Activated naive CD8-positive, alpha-beta T cell (primary cell): ENCODE data around the gene OR10G3.
"Not testable (repeated sequence)": the region's sequence is repeated elsewhere in the genome, so short reads cannot be mapped to it uniquely, and the experiment has no call there.

Experiments
- H3K27ac Mint-ChIP-seq: one replicate; pipeline ENCODE4 v1.8.0; 2021; ENCODE audit warnings: mixed read lengths
- H3K27me3 Mint-ChIP-seq: one replicate; pipeline ENCODE4 v1.8.0; 2021; ENCODE audit warnings: mixed read lengths
- H3K36me3 Mint-ChIP-seq: one replicate; pipeline ENCODE4 v1.8.0; 2021; ENCODE audit warnings: mixed read lengths
- H3K4me1 Mint-ChIP-seq: one replicate; pipeline ENCODE4 v1.8.0; 2021; ENCODE audit warnings: low read depth, mixed read lengths
- H3K4me3 Mint-ChIP-seq: one replicate; pipeline ENCODE4 v1.8.0; 2021; ENCODE audit warnings: mild to moderate bottlenecking, mixed read lengths
- H3K9me3 Mint-ChIP-seq: one replicate; pipeline ENCODE4 v1.8.0; 2021; ENCODE audit warnings: low read depth, mixed read lengths

Gene OR10G3, protein sequence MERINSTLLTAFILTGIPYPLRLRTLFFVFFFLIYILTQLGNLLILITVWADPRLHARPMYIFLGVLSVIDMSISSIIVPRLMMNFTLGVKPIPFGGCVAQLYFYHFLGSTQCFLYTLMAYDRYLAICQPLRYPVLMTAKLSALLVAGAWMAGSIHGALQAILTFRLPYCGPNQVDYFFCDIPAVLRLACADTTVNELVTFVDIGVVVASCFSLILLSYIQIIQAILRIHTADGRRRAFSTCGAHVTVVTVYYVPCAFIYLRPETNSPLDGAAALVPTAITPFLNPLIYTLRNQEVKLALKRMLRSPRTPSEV

GRCh38 chr14:21579976-21580375, at the start of gene OR10G3:
Gene OR10G3 (minus strand): TSS chr14:21580076. CDS start chr14:21570744, 9,332 bp downstream.
- H3K4me1 Mint-ChIP-seq: no peaks in the 10 kb centered on the region
- H3K4me3 Mint-ChIP-seq: no peak within 1 kb of the TSS
- H3K27me3 Mint-ChIP-seq: peaks cover 3% of the 10 kb centered on the region
- H3K9me3 Mint-ChIP-seq: no peaks in the 10 kb centered on the region
- no peak within 1 kb of the TSS for H3K27ac Mint-ChIP-seq
- no peaks in the 10 kb centered on the region for H3K36me3 Mint-ChIP-seq

DNA sequence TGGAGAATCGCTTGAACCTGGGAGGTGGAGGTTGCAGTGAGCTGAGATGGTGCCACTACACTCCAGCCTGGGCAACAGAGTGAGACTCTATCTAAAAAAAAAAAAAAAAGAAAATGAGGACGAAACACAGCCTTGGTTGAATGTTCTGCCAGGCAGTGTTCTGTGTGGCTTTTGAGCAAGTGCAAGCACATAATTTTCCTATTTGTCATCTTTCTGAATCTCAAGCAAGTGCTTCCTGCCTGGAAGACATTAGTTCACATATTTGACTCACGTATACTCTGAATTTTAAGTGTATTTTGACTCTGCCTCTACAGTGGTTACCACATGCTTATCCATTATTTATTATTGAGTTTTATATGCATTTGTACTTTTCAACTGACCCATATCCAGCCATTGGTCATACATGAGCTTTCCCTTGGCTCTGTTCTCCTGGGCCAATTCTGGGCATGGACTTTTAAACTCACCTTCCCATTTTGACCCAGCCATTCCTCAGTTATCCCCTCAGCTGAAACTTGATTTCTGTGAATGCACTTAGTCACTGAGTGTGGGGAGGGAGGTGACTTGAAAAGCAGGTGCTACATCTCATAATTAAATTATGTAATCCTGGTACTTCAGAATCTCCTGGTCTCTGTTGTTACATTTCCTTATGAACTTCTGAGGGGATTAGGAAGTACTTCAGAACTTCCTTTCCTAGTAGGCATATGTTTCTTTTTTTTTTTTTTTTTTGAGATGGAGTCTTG, 46.8 kb upstream of the OR10G3 start:
- H3K27ac Mint-ChIP-seq: no peak overlapping the region
- H3K9me3 Mint-ChIP-seq: no peaks in the 10 kb centered on the region
- no peak overlapping the region for H3K4me3 Mint-ChIP-seq
- peaks cover 3% of the 10 kb centered on the region for H3K27me3 Mint-ChIP-seq
- no peaks in the 10 kb centered on the region for H3K4me1 Mint-ChIP-seq
- peaks cover 2% of the 10 kb centered on the region for H3K36me3 Mint-ChIP-seq

DNA sequence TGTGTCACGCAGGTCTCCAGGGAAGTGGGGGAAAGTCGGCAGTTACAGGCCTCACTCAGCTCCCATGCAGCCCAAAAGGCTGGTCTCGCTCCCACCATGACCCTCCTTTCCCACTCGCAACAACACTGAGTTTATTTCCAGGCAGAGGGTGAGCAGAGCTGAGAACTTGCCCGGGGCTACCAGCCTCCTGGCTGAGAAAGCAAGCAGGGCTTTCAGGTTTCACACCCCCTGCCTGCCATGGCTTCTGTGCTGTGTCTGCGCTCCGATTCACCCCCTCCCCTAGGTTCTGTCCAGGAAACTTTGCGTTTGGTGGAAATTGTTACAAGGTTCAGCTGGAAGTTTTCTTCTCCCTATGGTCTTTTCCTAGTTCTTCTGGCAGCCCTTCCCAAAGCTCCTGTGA, 37.7 kb upstream of the OR10G3 start:
- H3K27me3 Mint-ChIP-seq: peaks cover 6% of the 10 kb centered on the region
- H3K4me1 Mint-ChIP-seq: no peaks in the 10 kb centered on the region
- H3K36me3 Mint-ChIP-seq: no peaks in the 10 kb centered on the region
- H3K4me3 Mint-ChIP-seq: no peak overlapping the region
- no peak overlapping the region for H3K27ac Mint-ChIP-seq
- H3K9me3 Mint-ChIP-seq: no peaks in the 10 kb centered on the region

DNA sequence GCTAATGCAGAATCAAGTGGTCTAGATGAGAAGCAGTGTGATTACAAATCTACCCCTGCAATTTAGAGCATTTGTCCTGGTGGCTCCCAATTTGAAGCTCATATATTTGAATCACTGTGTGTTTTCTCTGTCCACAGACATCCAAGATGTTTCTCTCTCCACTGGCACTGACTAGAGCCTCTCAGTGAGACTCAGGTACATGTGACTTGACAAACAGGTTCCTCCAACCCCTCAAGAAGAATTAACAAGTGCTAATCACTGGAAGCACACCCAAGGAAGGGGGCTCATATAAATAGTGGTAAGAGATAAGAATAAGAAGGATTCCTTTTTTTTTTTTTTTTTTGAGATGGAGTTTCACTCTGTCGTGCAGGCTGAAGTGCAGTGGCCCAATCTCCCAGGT, 34.4 kb upstream of the OR10G3 start:
- H3K4me1 Mint-ChIP-seq: no peaks in the 10 kb centered on the region
- peak overlapping the region; percentile 3 for H3K27ac Mint-ChIP-seq
- no peak overlapping the region for H3K4me3 Mint-ChIP-seq
- H3K36me3 Mint-ChIP-seq: no peaks in the 10 kb centered on the region
- peaks cover 3% of the 10 kb centered on the region for H3K27me3 Mint-ChIP-seq
- H3K9me3 Mint-ChIP-seq: no peaks in the 10 kb centered on the region

DNA sequence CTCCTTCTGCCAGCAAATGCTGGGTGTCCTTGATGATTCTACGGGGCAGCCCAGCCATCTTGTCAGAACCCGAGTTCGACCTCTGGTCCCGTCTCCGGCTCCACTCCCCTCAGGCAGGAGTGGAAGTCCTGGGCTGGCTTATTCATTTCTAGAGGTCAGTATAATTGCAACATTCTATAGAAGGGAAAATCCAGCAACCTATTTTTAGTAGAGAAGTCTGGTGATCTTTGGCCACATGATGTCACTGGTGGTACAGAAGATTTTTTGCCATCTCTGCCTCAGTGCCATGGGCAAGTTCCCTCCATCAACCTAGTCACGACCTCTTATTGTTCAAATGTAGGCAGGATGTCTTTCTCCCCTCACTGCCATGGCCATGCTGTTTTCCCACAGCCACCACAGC, 32.4 kb upstream of the OR10G3 start:
- no peaks in the 10 kb centered on the region for H3K36me3 Mint-ChIP-seq
- H3K27me3 Mint-ChIP-seq: peaks cover 1% of the 10 kb centered on the region
- H3K4me1 Mint-ChIP-seq: no peaks in the 10 kb centered on the region
- no peak overlapping the region for H3K27ac Mint-ChIP-seq
- H3K9me3 Mint-ChIP-seq: no peaks in the 10 kb centered on the region
- H3K4me3 Mint-ChIP-seq: peak overlapping the region; percentile 36

DNA sequence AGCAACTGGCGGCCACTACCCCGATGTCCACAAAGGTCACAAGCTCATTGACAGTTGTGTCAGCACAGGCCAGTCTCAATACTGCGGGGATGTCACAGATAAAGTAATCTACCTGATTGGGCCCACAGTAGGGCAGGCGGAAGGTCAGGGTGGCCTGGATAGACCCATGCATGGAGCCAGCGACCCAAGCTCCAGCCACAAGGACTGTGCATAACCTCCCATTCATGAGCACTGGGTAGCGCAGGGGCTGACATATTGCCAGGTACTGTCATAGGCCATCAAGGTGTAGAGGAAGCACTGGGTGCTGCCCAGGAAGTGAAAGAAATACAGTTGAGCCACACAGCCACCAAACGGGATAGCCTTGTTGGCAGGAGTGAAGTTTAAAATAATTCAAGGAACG, 22.3 kb upstream of the OR10G3 start:
- H3K9me3 Mint-ChIP-seq, H3K27me3 Mint-ChIP-seq, H3K36me3 Mint-ChIP-seq, H3K27ac Mint-ChIP-seq, H3K4me3 Mint-ChIP-seq, H3K4me1 Mint-ChIP-seq: not testable (repeated sequence)

GRCh38 chr14:21589317-21589716, 9.4 kb upstream of the OR10G3 start:
- H3K27me3 Mint-ChIP-seq: peaks cover 3% of the 10 kb centered on the region
- no peaks in the 10 kb centered on the region for H3K4me1 Mint-ChIP-seq
- H3K36me3 Mint-ChIP-seq: peaks cover 5% of the 10 kb centered on the region
- peaks cover 14% of the 10 kb centered on the region for H3K9me3 Mint-ChIP-seq
- H3K4me3 Mint-ChIP-seq: no peak overlapping the region
- no peak overlapping the region for H3K27ac Mint-ChIP-seq

GRCh38 chr14:21575661-21576060, 4.2 kb downstream of the OR10G3 start:
- no peaks in the 10 kb centered on the region for H3K4me1 Mint-ChIP-seq
- H3K27ac Mint-ChIP-seq: no peak overlapping the region
- H3K4me3 Mint-ChIP-seq: no peak overlapping the region
- peaks cover 7% of the 10 kb centered on the region for H3K36me3 Mint-ChIP-seq
- peaks cover 7% of the 10 kb centered on the region for H3K27me3 Mint-ChIP-seq
- no peaks in the 10 kb centered on the region for H3K9me3 Mint-ChIP-seq

DNA sequence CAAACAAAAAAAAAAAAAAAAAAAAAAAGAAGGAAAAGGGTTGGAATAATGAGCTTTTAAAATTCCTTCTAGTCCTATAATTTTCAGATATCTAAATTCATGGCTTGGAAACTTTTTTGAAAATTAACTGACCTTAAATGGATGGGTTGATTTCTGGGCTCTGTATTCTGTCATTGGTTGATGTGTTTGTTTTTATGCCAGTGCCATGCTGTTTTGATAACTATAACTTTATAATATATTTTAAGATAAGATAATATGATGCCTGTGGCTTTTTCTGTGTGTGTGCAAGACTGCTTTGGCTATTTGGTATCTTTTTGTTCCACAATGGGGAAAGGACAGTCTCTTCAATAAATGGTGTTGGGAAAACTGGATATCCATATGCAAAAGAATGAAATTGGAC, 7.3 kb downstream of the OR10G3 start:
- H3K27me3 Mint-ChIP-seq: peaks cover 13% of the 10 kb centered on the region
- H3K4me3 Mint-ChIP-seq: no peak overlapping the region
- H3K9me3 Mint-ChIP-seq: no peaks in the 10 kb centered on the region
- no peaks in the 10 kb centered on the region for H3K4me1 Mint-ChIP-seq
- peaks cover 7% of the 10 kb centered on the region for H3K36me3 Mint-ChIP-seq
- H3K27ac Mint-ChIP-seq: no peak overlapping the region

- Mint-ChIP-seq H3K36me3 (no peaks in the 10 kb centered on the region), H3K27ac (no peak overlapping the region), H3K27me3 (no peaks in the 10 kb centered on the region), H3K4me3 (no peak overlapping the region), H3K9me3 (no peaks in the 10 kb centered on the region), H3K4me1 (peaks cover 5% of the 10 kb centered on the region)
These were observed 21.1 kb downstream of the OR10G3 start for GRCh38 chr14:21558703-21559170.

GRCh38 chr14:21557084-21557901, 22.6 kb downstream of the OR10G3 start:
- H3K9me3 Mint-ChIP-seq: no peaks in the 10 kb centered on the region
- H3K27ac Mint-ChIP-seq: peak overlapping the region; percentile 34
- peak overlapping the region; percentile 33 for H3K4me3 Mint-ChIP-seq

DNA sequence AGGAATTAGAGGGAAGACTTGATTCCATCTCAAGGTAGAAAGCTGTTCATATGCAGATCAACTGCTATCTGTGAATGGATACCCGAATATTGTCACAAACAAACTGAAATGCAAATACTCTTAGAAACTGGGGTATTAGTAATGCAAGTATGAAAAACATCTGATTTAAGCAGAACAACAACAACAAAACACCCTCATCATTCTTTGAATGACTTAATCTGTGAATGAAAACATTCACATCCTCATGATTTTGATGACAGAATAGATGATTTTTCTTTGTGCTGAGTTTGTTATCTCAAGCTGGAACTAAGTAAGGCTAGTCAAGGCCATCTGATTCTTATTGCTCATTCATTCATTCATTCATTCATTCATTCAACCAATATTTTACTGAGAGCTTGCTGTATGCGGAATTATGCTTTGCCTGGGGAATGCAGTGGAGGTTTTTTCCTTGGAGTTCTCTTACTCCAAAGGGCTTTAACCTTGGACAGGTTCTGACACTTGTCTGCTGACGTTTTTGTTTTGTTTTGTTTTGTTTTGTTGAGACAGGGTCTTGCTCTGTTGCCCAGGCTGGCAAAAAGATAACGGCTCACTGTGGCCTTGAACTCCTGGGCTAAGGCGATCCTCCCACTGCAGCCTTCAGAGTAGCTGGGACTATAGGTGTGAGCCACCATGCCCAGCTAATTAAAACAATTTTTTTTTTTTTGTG, 23.3 kb downstream of the OR10G3 start:
- Mint-ChIP-seq H3K4me1 (peaks cover 5% of the 10 kb centered on the region), H3K27me3 (no peaks in the 10 kb centered on the region), H3K9me3 (no peaks in the 10 kb centered on the region), H3K36me3 (no peaks in the 10 kb centered on the region), H3K4me3 (no peak overlapping the region), H3K27ac (no peak overlapping the region)

More at GRCh38 chr14:21557084-21557901, 22.6 kb downstream of the OR10G3 start:
- peaks cover 5% of the 10 kb centered on the region for H3K4me1 Mint-ChIP-seq
- no peaks in the 10 kb centered on the region for H3K36me3 Mint-ChIP-seq
- no peaks in the 10 kb centered on the region for H3K27me3 Mint-ChIP-seq

DNA sequence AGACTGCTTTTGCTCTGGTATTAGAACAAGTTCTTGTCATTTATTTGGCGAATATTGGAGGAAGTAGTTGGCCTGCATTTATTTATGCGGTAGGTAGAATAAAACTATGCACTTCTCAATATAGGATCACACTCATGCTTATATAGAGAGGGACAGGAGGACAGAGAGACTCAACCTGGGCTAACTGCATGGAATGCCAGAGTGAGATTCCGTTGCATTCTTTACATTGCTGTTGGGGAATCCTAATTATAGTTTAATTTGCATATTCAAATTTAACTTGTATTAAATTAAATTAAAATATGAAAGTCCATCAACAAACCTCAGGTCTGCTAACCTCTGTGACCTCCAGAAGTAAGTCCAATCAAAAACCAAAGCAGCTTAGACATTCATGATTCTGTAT, 26.6 kb downstream of the OR10G3 start:
- H3K4me1 Mint-ChIP-seq: peaks cover 5% of the 10 kb centered on the region
- no peaks in the 10 kb centered on the region for H3K36me3 Mint-ChIP-seq
- no peak overlapping the region for H3K27ac Mint-ChIP-seq
- no peak overlapping the region for H3K4me3 Mint-ChIP-seq
- no peaks in the 10 kb centered on the region for H3K9me3 Mint-ChIP-seq
- H3K27me3 Mint-ChIP-seq: no peaks in the 10 kb centered on the region

- not testable (repeated sequence) for H3K36me3 Mint-ChIP-seq, H3K9me3 Mint-ChIP-seq, H3K4me3 Mint-ChIP-seq, H3K27me3 Mint-ChIP-seq, H3K4me1 Mint-ChIP-seq, H3K27ac Mint-ChIP-seq
These were observed 35.3 kb downstream of the OR10G3 start for GRCh38 chr14:21544588-21544987.
